Measurements from ENCODE around the gene EME1.

EME1 gene

DNA sequence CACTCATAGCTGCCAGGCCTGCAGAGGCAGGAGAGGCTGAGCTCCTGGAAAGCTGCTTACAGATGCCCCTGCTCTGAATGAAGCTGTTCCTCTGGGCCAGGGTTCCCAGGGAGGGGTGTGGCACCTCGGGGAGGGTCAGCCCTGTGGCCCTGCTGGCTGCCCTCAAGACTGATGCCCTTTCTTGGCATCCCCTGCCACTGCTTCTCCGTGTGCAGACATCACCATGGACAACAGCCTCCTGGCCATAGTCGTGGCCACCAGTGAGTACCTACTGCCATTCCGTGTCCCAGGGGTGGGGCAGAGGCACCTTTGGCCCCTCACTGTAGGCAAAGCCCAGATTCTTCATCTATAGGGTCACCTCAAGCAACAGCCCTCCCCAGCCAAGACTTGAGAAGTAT lies 9.0 kb upstream of the EME1 start:
- DNase-seq: no peak

DNA sequence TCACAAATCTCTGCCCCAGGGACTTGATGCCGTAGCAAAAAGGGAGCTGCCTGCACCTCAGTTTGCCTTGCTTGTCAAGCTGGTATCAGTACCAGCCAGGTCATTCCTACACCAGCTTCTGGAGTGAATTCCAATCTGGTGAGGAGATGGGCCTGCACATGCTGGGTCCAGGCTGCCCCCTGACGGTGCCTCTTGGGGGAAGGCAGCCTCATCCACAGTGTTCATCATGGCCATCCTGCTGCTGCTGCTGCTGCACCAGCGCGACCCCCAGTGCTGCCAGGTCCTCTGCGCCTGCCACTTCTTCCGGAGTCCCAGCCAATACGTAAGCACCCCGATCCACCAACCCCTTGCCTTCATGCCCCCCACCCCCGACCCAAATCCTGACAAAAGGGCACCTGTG lies 8.3 kb upstream of the EME1 start:
- DNase-seq: no peak

DNA sequence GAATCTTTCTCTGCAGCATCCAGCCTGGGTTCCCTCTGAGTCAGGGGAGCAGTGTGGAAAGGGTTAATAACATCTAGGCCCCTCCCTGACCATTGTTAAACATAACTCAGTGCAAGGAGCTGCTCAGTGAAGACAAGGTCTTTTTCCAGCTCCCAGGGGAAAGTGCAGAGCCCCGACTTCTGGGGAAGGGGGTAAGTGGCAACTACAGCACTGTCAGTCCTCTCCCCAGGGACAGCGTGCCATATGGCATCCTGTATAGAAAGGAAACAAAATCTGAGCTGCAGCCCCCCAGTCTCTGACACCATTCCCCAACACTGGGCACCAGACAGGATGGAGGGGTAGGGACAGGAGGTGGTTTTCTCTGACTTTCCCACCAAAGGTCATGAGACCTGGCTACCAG lies 7.9 kb upstream of the EME1 start:
- DNase-seq: no peak

DNA sequence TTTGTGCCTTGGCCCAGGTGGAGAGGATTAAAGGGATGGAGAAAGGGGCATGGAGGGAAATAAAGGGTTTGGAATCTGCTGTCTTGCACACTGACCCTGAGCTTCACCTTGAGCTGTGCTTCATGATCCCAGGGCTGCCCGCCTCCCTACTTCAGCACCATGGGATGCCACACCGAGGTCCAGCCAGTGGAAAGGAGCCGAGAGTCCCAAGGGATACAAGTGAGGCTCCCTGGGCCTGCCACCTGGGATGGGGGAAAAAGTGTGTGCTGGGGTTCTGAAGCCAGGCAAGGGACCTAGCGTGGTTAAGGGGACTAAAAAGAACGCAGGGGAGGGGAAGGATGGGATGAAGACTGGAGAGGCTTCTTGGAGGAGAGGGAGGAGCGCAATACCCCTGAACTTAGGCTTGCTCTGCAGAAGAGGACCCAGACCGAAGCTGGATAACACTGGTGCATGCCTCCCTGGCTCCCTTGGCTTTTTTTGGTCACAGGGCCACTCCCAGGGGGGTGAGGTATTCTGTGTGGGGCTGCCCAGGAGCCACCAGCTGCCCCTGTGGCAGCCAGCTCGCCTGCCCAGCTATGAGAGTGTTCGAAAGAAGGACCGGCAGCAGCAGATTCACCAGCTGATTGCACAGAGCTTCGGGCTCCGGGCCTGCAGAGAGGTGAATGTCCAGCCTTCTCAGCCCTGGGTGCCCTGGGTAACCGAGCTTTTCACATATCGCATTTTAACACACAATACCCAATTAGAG lies 7.2 kb upstream of the EME1 start:
- no peak for DNase-seq

DNA sequence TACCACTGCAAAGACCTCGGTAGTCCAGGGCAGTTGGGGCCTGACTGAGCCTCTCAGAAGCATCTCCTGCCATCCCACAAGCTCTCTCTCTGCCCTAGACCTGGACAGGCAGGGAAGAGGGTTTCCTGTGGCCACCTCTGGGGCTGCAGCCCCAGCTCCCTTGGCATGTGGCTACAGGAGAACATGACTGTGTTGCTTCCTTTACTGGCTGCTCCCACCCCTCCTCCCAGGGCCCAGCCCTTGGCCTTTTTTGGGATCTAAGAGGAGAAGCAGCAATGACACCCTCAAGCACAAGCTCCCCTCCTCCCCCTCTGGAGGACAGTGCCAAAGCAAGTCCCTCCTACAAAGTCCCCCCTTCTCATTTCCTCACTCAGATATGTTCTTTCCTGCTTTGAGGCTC lies 5.6 kb upstream of the EME1 start:
- DNase-seq: no peak

DNA sequence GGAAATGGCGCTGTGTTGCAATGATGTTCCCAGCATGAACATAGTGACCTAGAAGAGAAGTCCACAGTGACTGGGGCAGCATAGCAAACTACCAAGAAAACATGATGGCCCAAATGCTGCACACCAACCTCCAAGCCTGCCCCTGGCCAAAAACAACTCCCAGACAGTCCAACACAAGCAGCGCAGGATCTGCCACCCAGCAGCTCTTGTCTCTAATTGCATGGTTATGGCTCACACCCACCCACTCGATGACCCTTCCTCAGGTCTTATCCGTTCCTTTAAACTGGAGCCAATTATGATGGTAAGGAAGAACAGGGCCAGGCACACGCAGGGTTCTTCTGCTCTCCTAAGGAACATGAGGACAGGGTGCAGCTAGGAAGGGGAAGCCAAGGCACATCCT lies 3.0 kb upstream of the EME1 start:
- no peak for DNase-seq

DNA sequence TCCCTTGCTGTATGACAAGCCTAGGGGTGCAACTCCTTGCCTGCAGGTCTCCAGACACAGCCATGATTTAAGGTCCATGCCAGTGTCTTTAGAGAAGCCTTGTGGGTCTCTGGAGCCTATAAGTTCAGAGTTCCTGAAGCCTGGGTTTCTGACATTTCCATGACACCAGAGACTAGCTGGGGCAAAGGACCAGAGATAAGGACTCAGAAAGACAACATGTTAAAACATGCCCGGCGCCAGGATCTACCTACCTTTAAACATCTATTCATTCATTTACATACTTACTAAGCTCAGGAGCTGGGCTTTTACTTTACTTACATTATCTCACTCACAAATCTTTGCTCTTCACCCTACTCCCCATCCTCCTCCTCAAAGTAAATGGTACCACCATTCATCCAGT lies 1.5 kb upstream of the EME1 start:
- DNase-seq: no peak

DNA sequence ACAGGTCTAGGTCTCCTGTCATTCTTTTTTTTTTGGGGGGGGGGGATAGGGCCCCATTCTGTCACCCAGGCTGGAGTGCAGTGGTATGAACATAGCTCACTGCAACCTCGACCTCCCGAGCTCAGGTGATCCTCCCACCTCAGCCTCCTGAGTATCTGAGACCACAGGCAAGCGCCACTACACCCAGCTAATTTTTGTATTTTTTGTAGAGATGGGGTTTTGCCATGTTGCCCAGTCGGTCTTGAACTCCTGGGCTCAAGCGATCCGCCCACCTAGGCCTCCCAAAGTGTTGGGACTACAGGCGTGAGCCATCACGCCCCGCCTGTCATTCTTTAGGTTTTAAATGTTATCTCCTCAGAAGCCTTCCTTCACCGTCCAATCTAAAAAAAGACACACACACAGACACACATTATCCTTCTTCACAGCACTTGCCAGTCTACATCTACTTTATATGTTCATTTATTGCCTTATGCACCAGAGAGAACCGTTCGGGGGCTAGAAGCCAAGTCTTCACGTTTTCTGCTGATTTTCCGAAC lies 739 bp upstream of the EME1 start:
- DNase-seq: no peak

DNA sequence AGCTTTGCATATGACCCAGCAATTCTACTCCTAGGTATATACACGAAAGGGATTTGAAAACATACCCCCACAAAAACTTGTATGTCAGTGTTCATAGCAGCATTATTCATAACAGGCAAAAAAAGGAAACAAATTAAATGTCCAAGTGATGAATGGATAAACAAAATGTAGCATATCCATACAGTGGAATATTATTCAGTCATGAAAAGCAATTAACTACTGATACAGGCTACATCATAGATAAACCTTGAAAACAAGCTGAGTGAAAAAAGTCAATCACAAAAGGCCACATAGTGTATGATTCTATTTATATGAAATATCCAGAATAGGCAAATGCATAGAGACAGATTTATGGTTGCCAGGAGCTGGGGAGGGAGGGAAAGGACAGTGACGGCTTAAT lies 676 bp downstream of the EME1 start:
- DNase-seq: no peak

DNA sequence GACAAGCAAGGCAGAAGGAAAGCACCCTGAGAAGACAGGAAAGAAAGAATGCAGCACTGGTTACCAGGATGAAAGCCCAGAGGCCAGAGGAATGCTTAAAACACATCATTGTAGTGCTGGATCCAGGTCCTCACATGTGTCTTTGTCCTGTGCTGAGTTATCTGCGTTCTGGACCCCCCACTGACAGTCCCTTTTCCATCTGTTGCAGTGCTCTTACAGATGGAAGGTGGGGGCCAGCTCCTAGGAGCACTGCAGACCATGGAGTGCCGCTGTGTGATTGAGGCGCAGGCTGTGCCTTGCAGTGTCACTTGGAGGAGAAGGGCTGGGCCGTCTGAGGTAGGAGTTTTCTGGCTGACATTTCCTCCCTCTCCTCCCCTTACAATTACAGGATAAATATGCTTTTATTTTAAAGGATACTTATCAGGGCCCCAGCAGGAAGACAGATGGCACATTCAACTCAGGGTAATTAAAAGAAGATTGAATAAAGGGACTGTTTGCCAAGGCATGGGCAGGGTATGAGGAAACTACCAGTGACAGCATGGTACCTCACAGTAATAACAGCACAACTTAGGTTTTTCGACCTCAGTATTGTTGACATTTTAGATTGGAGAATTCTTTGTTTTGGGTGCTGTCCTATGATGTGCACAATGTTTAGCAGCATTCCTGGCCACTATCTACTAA lies 3.0 kb downstream of the EME1 start:
- no peak for DNase-seq

DNA sequence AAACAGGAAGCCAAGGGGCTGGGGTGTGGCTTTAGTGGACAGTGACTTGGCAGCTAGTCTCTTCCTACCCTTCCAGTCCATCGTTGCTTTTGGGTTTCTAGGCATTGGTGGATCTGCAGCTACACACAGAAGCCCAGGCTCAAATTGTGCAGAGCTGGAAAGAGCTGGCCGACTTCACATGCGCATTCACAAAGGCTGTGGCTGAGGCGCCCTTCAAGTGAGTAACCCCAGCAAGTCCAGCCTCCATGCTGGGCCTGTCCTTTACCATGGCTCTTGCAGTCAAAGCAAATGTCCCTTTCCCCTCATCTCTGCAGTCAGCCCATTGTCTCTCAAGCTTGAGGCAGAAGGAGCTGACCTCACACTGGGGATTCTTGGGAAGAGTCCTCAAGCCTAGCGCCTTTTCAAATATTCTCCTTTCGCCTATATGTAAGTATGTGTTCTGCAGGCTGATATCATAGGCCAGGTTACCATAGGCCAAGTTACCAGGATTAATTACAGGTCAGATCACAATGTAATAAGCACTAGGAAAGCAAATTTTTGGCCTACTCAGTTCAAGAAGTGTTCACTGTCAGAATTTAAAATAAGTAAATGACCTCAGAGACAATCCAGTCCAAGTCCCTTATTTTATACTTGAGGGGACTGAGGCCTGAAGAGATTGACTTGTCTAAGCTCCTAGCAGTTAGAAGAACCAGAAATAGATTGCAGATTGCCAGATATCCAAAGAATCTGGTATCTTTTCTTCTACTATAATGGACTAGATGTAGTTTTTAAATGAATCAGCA lies 6.5 kb downstream of the EME1 start:
- no peak for DNase-seq

DNA sequence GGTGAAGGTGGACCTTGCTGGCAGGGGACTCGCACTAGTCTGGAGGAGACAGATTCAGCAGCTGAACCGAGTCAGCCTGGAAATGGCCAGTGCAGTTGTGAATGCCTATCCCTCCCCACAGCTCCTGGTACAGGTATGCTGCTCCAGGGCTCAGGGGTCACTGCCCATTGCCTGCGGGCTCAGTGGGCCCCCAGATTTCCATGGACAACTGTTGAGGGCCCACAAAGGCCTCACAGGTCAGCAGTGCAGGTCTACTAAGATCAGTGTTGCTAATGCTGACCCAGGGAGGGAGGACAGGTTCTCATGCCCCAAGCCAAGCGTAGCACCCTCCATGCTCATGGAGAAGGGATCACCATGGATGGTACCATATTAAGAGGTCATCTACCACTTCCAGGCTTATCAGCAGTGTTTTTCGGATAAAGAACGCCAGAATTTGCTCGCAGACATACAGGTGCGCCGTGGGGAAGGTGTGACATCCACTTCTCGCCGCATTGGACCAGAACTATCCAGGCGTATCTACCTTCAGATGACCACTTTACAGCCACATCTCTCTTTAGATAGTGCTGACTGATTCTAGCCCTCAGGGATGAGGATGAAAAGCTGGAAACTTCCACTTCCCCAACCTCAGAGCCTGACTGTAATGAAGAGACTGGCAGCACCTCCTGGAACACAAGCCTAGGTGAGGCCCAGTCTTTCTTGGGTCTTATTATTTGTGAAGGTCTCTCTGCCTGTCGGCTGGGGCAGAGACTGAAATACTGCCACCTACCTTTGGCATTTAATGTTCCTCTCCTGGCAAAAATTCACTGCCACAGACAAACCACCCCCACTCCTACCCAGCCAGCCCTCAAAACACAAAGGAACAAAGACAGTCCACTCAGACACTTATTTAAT lies 7.6 kb downstream of the EME1 start:
- DNase-seq: no peak

DNA sequence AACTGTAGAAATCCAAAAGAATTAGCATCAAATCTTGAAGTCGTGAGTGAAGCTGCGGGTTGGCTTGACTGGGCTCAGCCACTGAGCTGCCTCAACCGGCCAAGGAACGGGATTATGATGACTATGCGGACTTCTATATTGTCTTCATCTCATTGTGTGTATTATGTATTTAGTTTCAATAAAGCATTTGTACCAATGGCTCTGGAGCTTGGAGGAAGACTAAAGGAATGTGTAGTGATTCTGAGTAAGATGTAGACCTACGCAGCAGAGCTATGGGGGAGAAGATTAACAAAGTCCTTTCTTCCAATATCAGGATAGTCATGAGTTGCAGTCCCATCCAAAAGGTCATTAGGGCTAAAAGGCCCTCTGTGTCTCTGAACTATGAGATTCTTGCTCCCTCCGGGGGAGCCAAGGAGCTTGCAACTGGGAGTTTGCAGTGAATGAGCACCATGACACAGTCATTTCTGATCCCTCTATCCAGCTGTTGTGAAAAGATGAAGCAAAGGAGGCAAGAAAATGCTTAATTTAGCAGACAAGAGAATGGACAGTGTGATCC lies 8.3 kb downstream of the EME1 start:
- no peak for DNase-seq

DNA sequence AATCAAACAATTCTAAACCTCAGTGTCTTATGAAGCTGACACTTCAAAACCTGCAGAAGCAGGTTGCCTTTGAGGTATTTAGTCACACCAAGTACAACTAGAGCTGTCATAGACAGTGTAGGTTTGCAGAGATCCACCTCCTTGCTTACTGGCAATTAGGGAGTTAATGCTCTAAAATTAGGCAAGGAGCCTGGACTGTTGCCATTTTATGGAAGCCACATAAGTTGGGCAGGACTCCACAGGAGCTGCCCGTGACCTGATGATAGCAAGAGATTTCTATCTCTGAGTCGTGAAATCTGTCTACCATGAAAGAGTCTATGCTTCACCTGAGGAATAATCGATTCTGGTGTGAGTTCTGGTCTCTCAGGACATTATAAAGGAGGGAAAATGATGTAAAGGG lies 8.9 kb downstream of the EME1 start:
- DNase-seq: no peak

DNA sequence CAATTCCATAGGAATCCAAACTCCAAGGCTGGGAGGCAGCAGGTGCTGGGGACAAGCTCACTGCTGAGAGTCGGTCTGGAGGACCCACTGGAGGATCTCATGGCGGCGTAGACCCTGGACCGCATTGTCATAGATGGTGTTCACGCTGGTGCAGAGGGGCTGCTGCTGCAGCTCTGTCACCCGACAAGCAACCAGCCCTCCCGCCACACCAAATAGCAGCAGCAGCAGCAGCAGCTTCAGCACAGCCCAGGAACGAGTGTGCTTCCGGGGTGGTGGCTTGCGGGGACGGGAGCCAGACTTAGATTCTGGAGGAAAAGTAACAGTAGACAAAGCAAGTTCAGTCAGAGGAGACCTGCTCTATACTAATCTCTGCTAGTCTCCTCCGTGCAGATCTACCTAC lies 9.9 kb downstream of the EME1 start:
- no peak for DNase-seq

DNA sequence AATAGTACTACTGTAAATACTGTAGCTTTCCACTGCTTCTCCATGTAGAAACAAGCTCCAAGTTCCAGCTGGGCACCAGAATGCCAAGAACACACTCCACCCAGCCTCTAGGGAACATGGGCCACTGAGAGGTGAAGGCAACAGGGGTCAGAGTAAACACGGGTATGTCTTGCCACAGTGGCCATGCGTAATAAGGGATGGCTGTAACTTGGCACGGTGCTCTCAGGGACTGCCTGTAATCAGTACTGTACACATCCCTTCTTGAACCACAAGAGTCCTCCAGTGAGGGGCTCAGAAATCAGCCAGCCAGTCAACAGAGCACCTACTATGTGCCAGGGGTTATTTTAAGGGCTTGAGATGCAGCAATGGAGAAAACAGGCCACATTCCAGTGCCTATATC lies 13.5 kb downstream of the EME1 start:
- DNase-seq: no peak

DNA sequence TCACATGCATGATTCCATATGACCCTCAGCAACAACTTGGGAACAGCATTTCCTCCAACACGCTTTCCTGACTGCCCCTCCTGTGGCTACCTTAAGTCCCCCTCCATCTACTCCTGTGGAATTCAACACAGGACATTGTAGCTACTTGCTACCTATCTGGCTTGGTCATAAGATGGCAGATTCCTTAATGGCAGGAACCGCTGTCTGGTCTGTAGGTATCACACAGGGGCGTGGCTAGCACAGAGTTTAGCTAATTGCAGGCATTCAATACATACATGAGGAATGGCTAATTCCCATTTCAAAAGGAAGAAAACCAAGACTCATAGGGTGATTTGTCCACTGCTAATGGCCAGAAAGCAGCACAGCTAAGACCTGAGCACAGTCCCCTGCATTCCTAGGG lies 15.7 kb downstream of the EME1 start:
- no peak for DNase-seq

DNA sequence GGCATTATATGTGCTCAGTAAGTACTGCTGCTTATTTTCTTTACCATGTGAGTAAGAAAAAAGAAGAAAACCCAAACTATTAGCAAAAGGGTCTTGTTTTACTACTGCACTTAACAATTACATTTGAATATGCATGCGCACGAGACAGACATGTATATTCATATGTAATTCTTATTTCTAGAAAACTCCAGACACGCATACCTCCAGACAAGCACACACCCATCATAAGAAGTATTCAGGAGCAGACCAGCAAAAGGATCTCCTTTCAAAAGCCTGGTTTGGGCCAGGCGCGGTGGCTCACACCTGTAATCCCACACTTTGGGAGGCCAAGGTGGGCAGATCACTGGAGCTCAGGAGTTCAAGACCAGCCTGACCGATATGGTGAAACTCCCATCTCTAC lies 16.5 kb downstream of the EME1 start:
- DNase-seq: no peak

DNA sequence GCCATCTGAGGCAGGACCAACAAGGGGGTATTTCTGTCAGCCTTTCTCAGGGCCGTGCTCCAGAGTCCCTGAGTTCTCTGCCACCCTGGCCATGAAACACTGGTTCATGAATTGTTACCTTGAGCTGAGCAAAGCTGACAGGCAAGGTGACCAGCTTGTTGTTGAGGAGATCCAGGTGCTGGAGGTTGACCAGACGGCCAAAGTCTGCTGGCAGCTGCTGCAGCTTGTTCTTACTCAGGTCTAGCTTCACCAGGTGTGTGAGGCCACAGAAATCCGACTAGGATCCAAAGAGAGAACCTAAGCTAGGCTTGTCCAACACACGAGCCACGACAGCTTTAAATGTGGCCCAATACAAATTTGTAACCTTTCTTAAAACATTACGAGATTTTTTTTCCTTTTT lies 19.6 kb downstream of the EME1 start:
- no peak for DNase-seq

DNA sequence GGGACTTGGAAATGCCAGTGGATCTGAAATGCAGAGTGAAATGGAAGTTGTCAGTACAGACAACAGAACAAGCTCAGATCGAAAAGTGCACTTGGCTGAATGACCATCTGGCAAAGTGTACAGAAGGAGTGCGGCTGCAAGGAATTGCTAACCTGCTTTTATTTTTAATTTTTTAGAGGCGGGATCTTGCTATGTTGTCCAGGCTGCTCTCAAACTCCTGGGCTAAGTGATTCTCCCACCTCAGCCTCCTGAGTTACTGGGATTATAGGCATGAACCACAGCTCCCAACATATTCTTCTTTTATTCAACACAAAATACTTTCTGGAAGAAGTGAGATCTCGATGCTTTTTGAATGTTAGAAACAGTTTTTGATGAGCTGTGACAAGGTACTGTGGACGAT lies 20.7 kb downstream of the EME1 start:
- no peak for DNase-seq

DNA sequence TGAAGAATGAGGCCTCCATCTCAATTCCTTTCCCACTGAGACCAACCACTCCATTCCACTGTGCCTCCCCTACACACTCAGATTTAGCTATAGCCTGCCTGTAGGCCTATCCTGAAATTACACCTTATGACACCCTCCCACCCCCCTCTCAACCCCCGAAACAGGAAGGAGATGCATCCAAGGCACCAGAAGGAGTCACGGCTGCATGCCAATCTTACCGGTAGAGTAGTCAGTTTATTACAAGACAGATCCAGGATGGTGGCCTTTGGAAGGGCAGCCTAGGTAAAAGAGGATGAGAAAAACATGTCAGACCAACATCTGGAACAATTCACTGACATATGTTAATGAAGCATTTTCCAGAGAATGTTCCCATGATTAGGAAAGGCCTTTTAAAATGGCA lies 21.7 kb downstream of the EME1 start:
- DNase-seq: no peak

DNA sequence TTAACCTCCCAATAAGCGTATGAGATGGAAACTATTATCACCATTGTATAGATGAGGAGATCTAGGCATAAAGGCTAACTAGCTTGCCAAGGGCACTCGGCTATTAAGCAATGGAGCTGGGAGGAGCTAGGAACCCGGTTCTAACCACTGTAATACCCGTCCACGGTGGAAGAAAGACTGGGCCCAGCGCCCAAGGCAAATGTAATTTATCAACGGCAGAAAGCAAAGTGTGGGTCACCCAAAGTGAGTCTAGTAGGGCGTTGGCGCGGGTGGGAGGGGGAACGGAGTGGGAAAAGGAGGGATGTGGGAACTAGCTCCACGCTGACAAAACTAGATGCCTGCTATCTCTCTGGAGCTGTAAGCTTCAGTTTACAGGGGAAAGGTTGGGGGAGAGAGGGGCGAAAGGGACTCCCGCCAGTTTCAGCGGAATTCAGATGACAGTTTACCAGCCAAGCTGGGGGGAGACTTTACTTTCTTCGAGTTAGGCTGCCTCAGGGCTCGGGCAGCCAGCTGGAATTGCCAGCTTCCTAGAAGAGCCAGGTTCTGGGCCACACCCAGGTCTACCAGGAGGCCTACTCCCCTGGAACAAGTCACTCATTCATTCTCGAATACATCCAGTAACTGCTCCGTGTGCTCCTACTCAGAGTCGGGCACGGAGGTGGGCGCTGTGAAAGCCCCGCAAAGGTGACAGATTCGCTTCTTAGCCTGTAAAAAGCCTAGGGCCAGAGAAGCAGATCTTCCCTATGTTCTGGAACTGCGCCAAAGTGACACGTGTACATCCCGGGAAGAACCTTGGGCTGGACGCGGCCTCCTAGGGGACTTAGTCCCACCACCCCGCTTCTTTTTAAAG lies 23.5 kb downstream of the EME1 start:
- DNase-seq: no peak
